Measurements from ENCODE around the gene COP1. TPM values are rescaled to one million over a fixed set of nuclear protein-coding genes. Genes with fewer than 3 reads are reported as not detected.

COP1 gene
- total and polyA plus RNA-seq, 2 of the 8 experiments (the other 6 are each of a cell fraction or from before 2014, with no cell fraction given): 26.2 to 44.9 TPM

GRCh38 chr1:176199707-176200106 lies 7.4 kb downstream of the COP1 start (continued):
- TF ChIP-seq CHD2 (IDR thresholded peaks at IDR 0.05; ENCODE audit: low read length) (no peak), SIN3A (conservative IDR thresholded peaks at IDR 0.05 in 1 of 2, IDR thresholded peaks at IDR 0.05 in 1 of 2; ENCODE audit: low read depth in 1 of 2, low read length in 2 of 2) (no peak), FOSL1 (IDR thresholded peaks at IDR 0.05; ENCODE audit: insufficient read depth, low read depth, low read length) (no peak), RAD21 (IDR thresholded peaks at IDR 0.05 in 1 of 2, conservative IDR thresholded peaks at IDR 0.05 in 1 of 2; ENCODE audit: low read depth in 2 of 2, low read length in 2 of 2) (no peak)
